ENCODE measurements around the gene NT5C3B.
A peak's percentile ranks its signal among the peaks of the same experiment; 100 is the strongest.
"Not testable (repeated sequence)": the region's sequence is repeated elsewhere in the genome, so short reads cannot be mapped to it uniquely, and the experiment has no call there.

NT5C3B gene

DNA sequence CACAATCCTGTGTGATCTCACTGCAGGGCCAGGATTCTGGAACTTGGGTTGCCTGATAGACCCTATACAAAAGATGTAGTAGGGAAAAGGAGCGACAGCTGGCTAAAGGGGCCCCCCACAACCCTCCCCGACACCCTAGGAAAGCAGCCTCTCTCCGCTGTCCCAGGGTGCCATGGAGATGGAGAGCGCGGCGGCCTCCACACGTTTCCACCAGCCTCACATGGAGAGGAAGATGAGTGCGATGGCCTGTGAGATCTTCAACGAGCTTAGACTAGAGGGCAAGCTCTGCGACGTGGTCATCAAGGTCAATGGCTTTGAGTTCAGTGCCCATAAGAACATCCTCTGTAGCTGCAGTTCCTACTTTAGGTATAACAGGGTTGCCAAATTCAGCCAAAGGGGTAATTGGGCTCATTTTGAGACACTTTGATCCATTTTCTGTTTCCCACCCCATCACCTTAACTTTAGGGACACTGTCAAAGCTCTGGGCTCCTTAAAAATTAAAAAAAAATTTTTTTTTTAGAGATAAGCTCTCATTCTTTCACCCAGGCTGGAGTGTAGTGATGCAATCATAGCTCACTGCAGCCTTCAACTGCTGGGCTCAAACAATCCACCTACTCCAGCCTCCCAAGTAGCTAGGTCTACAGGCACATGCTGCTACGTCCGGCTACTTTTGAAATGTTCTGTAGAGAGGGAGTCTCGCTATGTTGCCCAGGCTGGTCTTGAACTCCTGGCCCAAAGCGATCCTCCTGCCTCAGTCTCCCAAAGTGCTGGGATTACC lies 1.9 kb upstream of the NT5C3B start, which contains the start of gene KLHL10:
Gene KLHL10, plus strand, starts transcription at position 65 of the 778 bp plus-strand sequence. Its CDS starts 108 bp downstream, at position 173.
- no peak for DNase-seq

DNA sequence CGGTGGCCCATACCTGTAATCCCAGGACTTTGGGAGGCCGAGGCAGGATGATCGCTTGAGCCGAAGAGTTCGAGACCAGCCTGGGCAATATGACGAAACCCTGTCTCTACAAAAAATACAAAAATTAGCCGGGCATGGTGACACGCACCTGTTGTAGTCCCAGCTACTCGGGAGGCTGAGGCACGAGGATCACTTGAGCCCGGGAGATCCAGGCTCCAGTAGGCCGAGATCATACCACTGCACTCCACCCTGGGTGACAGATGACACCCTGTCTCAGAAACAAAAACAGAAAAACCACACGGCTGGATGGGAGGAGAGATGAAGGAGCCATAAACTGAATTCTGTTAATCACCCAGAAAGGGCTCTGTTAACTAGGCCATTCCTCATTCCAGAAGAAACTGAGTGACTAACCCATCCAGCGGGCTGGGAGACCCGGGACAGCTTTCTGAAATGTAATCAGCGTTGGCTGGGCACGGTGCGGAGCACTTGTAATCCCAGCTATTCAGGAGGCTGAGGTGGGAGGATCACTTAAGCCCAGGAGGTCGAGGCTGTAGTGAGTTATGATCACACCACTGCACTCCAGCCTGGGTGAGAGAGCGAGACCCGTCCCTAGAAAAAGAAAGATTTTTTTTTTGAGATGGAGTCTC lies 641 bp upstream of the NT5C3B start:
- DNase-seq: no peak

DNA sequence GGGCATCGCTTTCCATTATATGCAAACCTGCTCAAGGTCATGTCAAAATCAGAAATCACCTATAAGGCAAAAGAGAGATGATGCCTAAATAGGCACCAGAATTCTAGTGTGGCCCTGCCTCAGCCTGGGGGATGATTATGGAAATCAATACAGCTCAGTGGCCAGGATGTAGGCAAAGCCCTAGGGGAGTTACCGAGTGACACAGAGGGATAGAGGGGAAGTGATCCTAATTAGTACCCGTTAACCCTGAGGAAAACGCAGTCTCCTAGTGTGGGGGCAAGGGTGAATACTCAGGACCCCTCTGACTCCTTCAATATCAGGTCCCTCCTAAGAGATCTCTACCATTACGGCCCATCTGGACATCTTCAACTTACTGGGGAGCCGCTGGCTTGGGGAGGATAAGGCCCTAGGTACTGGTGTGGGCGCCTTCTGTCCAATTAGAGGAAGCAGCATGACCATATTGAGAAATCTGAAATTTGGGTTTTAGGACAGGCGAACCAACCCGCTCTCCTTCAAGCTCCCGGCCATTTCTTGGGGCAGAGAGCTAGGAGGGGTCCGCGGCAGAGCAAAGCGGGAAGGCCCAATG lies 725 bp downstream of the NT5C3B start:
- no peak for DNase-seq

DNA sequence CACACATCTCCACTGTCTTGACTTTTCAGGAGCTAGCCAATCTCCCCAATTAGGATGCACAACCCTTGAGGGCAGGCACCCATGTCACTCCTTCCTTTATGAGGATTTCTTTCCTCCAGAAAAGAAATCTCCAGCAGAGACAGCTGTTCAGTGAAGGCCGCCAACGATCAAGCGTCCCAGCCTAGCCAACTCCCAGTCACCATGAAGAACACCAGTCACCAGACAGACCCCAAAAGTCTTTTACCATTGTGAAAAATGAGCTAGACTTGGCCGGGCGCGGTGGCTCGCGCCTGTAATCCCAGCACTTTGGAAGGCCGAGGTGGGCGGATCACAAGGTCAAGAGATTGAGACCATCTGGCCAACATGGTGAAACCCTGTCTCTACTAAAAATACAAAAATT lies 6.1 kb downstream of the NT5C3B start:
- DNase-seq: not testable (repeated sequence)

DNA sequence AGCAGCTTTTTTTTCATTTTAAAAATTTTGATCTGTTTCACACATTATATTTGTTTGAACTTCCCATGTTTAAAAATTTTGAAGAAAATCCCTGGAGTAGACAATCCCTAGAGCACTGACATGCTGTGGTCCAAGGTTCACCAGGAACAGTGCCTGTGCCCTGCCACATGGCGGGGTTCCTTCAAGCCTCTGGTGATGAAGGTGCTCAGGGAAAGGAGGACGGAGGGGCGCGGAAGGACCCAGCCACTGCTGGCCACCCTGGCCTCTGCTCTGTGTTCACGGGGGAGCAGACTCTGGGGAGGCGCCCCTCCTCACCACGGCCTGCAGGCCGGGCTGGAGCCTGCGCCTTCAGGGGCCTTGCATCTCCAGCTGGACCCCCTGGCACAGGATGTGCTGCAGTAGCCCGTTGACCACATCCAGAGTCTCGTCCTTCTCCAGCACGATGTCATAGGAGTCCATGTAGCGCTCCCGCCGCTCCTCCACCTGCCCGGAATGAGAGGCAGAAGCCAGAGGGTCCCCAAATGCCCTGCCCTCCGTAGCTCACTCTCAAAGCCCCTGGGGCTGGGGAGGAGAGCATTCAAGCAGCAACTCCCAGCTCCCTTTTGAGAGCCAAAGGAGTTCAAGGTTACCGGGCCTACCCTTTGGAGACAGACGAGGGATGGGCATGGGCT lies 10.7 kb downstream of the NT5C3B start:
- DNase-seq: no peak

DNA sequence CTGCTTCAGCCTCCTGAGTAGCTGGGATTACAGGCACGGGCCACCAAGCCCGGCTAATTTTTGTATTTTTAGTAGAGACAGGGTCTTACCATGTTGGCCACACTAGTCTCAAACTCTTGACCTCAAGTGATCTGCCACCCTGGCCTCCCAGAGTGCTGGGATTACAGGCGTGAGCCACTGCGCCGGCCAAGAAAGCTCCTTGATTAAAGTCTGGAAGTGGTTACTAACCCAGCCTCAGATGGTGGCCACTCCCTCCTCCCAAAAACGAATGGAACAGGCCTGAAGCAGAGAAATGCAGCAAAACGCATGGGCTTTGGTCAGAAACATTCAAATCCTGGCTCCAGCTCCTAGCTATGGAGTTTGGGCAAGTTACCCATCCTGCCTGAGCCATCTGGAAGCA lies 11.9 kb downstream of the NT5C3B start:
- no peak for DNase-seq

DNA sequence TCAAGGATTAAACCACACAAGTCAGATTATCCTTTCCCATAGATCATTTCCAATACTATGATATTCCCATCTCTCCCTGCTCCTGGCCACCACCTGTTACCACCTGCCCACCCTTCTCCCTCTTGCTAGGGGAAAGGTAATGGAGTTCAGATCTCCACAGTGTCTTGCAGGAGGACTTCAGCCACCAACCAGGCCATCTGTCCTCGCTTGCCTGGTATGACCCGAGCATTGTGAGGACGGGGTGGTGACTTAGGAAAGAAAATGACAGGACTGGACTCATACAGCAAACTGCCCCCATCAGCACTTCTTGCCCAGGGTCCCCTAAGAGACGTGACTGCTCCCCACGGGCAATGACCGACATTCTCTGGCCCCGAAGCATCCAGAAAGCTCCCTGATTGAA lies 12.5 kb downstream of the NT5C3B start:
- no peak for DNase-seq

DNA sequence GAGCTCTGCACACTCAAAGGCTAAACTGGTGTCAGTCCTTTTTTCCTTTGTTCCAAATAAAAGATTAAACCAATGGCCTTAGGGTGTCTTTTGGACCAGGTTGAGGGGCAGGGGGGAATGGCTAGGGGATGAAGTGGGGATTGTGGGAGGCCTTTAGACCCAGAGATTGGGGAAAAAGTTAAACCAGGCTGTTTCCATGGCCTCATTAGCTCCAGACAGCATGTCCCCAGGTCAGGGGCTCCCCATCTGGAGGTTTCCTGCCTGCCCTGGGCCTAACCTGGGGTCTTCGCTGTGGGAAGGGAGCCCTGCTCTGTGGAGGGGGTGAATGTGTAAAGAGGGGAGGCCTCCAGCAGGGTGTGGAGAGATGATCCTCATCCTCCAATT lies 12.9 kb downstream of the NT5C3B start:
- DNase-seq: no peak

DNA sequence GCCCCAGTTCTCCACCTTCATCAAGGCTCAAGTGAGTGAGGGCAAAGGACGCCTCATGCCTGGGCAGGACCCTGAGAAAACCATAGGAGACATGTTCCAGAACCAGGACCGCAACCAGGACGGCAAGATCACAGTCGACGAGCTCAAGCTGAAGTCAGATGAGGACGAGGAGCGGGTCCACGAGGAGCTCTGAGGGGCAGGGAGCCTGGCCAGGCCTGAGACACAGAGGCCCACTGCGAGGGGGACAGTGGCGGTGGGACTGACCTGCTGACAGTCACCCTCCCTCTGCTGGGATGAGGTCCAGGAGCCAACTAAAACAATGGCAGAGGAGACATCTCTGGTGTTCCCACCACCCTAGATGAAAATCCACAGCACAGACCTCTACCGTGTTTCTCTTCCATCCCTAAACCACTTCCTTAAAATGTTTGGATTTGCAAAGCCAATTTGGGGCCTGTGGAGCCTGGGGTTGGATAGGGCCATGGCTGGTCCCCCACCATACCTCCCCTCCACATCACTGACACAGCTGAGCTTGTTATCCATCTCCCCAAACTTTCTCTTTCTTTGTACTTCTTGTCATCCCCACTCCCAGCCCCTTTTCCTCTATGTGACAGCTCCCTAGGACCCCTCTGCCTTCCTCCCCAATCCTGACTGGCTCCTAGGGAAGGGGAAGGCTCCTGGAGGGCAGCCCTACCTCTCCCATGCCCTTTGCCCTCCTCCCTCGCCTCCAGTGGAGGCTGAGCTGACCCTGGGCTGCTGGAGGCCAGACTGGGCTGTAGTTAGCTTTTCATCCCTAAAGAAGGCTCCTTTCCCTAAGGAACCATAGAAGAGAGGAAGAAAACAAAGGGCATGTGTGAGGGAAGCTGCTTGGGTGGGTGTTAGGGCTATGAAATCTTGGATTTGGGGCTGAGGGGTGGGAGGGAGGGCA lies 13.6 kb downstream of the NT5C3B start:
- no peak for DNase-seq

DNA sequence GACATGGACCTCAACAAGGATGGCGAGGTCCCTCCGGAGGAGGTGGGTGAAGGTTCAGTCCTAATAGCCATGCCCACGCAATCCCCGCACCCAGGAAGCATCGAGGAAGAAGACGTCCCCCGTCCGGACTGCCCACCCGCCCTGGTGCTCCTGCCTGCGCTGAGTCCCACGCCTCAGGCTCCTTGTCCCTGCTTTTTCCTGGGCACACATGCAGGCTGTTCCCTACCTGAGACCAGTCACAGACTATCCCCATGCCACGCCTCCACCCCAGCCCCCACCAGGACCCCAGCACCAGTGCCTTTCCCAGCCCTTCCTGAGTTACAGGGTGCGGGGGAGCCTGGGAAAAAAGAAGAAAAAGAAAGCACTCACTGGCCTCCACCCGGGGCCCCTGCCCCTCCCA lies 14.3 kb downstream of the NT5C3B start:
- no peak for DNase-seq

DNA sequence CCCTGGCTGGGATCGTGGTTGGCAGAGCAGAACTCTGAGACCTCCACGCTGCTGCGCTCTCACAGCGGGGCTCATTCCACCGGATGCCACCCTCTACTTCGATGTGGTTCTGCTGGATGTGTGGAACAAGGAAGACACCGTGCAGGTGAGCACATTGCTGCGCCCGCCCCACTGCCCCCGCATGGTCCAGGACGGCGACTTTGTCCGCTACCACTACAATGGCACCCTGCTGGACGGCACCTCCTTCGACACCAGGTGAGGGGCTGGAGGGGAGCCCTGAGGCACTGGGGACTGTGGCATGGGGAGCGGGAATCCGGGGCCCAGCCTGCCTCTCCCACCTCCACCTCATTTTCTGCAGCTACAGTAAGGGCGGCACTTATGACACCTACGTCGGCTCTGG lies 18.0 kb downstream of the NT5C3B start:
- DNase-seq: no peak

DNA sequence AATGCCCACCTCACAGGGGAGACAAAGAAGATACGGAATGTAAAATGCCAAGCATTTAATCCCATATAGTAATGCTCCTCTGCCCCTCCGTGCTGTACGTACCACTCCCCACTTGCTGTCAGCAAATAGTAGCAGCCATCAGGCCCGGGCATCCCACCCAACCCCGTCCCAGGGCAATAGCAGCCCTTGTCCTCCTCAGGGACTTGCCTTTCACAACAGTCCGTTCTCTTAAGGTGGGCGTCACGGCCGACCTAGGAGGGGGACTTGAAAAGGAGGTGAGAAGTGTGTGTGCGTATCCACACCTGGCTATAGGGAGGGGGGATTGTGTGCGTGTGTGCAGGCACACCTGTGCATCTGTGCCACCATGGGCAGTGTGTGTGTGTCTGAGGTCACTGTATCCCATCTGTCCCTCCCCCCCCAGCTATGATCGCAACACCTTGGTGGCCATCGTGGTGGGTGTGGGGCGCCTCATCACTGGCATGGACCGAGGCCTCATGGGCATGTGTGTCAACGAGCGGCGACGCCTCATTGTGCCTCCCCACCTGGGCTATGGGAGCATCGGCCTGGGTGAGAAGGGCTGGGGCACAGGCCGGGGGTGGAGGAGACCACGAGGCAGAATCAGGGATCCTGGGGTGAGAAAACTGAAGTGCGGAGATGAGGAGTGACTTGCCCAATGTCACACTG lies 19.3 kb downstream of the NT5C3B start:
- no peak for DNase-seq

DNA sequence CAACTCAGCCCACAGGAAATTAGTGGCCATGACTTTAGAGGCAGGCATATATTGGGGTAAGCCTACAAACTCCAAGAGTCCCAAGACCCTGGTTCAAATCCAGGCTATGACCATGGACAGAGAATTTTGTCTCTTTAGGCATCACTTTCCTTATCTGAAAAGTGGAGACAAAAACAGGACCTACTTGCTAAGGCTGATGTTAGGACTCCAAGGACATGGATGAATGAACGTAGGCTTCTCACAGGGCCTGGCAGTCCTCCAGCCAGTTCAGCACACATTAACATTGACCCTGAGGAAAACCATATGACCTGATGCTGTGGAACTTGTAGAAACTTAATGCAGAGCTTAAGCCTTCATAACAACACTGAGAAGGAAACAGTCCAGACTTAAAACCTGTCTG lies 21.8 kb downstream of the NT5C3B start:
- DNase-seq: no peak

DNA sequence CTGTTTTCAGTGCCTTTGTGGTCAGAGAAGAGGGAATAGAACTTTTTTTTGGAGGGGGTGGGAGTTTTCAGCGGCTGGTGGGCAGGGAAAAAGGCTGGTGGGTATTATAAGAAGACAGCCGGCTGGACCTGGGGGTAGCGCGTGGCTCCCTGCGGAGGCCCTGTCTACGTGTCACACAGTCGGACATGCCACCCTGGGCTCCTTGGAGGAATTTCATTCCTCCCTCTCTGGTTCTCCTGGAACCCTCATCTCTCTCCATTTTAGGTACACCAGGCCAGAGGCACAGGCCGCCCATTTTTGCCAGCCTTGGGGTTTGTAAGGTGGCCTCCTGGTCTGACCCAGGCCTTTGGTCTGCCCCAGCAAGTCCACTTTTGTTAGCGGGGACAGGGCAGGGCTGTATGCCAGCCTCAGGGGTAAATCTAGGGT lies 22.3 kb downstream of the NT5C3B start:
- DNase-seq: no peak

DNA sequence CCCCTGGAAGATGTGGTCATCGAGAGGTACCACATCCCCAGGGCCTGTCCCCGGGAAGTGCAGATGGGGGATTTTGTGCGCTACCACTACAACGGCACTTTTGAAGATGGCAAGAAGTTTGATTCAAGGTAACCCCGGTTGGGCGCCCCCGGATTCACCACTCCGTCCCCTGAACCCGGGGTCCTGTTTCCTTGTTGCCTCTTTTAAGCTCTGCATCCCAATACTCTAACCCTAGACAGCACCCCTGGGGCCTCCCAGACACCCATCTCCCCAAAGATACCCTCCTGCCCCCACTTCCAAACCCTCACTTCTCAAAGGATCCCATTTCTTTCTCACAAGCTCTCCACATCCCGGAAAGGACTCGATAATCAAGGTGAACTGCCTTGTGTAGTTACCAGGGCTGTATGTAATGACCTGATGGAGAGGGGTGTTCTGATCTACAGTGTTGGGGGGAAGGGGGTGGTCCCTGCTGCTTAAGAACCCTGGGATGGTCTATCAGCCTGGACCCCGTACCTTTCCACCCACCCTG lies 22.8 kb downstream of the NT5C3B start:
- DNase-seq: no peak

DNA sequence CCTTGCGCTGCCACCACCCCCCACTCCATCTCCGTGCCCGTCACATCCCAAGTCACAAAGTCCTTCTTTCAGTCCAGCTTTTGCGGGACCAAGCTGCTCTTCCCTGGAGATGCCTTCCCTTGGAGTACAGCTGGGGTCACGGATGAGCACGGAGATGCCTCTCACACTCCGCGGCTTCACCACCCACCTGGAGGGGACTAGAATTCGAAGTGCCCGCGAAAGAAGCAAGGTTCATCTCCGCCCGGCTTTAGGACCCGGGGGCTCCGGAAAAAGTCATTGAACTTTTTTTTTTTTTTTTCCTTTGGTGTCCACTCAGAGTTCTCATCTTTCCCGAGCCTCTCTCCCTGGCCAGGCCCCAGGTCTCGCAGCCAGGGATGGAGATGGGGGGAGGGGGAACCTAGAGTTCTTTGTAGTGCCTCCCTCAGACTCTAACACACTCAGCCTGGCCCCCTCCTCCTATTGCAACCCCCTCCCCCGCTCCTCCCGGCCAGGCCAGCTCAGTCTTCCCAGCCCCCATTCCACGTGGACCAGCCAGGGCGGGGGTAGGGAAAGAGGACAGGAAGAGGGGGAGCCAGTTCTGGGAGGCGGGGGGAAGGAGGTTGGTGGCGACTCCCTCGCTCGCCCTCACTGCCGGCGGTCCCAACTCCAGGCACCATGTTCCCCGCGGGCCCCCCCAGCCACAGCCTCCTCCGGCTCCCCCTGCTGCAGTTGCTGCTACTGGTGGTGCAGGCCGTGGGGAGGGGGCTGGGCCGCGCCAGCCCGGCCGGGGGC lies 23.5 kb downstream of the NT5C3B start, which contains the start of gene FKBP10:
Gene FKBP10, plus strand, starts transcription at position 624 of the 771 bp plus-strand sequence. Its CDS starts 31 bp downstream, at position 655.
- DNase-seq: peak; percentile 59

DNA sequence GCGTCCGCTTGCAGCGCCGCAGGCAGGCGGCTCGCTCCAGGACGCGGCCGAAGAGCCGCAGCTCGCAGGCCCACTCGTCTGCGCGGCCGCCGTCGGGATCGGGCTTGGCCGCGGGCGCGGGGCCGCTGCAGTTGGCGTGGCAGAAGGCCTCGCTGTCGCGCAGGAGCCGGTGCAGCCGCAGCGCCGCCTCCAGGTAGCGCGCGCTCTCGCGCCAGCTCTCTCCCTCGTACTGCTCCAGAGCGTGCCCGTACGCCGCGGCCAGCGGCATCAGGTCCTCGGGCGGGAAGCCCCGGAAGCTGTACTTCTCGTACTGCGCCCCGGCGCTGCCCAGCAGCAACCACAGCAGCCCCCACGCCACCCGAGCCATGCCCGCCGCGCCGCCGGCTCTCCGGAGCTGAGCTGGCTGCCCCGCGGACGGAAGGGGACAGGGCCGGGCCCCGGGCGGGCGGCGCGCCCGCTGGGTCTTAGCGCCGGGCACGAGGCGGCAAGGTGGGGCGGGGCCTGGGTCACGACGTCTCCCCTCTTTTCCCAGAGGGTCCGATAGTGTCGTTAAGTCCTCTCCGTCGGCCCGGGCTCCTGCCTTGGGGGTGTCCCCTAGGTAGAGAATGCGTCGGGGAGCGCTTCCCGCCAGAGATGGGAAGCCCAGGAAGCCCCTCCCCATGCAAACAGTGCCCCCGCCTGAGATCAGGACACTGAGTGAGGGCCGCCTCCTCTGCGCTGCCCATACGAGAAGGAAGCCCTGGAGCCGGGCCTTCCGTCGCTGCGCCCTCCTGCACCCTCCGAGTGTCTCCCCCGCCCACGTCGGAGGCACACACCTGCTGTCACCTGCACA lies 24.3 kb downstream of the NT5C3B start, which contains the start of gene P3H4:
Gene P3H4, minus strand, starts transcription at position 401 of the 832 bp plus-strand sequence. Its CDS starts 34 bp downstream, at position 367.
- peak; percentile 77 for DNase-seq

DNA sequence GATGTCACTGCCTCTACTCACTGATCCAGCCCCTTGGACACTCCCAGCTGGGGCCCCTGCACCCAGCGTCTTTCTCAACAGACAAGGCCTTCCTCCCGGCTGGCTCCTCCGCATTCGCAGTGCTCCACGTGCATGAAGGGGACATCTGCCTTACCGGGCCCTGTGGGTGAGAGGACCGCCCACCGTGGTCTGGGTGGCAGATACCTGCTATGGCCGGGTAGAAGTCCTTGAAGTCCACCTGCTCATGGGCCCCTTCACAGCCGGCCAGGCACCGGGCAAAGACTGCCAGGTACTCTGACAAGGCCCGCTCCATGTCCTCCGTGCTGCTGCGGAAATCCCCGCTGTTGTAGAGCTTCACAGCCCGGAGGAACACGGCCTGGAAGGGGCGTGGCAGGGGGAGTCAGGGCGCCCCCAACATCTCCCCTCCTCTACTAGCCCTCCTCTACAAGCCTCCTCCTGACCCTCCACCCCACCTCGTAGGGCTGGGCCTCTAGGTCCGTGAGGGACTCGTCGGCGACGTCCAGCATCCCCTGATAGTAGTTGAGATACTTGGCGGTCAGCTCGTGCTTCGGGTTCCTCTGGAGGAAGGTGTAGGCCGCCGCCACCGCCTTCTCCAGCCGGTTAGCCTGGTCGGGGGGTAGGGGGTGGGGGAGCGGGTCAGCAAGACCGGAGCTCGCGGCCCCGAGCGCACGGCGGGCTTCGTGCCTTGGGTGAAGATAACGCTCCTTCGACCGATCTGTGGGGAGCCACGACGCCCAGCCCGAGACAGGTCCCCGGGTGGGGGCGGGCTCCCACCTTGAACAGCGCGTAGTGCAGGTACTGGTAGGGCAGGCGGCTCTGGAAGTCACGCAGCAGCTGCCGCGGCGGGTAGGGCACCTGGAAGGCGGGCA lies 25.1 kb downstream of the NT5C3B start:
- DNase-seq: no peak

Measured in midbrain (tissue), 1 donor.